Middle frontal gyrus (tissue), 1 donor: ENCODE measurements around the gene SLFN14.
"Not testable (repeated sequence)": the region's sequence is repeated elsewhere in the genome, so short reads cannot be mapped to it uniquely, and the experiment has no call there.

Experiments
- DNase-seq: peaks from one replicate; pipeline ENCODE4 v3.0.0-alpha.2; 2015; ENCODE audit warnings: low spot score; ENCODE audit errors: extremely low spot score

Gene SLFN14

DNA sequence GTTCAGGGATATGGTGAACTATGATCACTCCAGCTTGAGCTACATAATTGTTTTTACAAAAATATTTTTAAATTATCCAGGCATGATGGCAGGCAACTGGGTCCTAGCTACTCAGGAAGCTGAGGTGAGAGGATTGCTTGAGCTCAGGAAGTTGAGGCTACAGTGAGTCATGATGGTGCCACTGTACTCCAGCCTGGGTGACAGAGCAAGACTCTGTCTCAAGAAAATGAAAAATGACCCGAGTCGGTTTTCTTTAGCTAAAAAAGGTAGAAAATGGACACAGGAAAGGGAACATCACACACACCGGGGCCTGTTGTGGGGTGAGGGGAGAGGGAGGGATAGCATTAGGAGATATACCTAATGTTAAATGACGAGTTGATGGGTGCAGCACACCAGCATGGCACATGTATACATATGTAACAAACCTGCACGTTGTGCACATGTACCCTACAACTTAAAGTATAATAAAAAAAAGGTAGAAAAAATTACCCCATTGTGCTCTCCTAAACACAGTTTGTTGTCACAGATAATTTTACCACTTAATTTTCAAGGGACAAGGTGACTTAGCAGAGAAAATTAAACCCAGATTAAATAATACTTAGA is 38.9 kb downstream of the SLFN14 start:
- DNase-seq: not testable (repeated sequence)

DNA sequence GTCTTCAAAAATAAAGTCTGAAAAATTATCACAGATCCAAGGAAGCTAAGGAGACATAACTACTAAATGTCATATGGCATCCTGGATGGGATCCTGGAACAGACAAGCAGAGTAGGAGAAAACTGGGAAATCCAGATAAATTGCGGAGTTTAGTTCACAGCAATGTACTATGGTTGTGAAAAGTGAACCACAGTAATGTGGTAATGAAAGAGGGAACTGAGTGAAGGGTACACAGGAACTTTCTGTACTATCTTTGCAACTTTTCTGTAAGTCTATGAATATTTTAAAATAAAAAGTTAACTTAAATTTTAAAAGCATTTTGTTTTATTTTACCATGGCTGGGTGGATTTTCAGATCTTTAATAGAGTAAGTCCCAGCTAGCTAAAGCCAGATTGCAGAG is 39.5 kb downstream of the SLFN14 start:
- DNase-seq: no peak

- DNase-seq: no peak
Observed at GRCh38 chr17:35519906-35520442, 40.6 kb downstream of the SLFN14 start.

- DNase-seq: no peak
Observed at GRCh38 chr17:35519439-35519838, 41.2 kb downstream of the SLFN14 start.

DNA sequence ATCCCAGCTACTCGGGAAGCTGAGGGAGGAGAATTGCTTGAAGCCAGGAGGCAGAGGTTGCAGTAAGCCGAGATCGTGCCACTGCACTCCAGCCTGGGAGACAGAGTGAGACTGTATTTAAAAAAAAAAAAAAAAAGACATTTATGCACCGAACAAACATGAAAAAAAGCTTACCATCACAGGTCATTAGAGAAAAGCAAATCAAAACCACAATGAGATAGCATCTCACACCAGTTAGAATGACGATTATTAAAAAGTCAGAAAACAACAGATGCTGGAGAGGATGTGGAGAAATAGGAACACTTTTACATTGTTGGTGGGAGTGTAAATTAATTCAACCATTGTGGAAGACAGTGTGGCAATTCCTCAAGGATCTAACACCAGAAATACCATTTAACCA is 42.2 kb downstream of the SLFN14 start:
- not testable (repeated sequence) for DNase-seq

DNA sequence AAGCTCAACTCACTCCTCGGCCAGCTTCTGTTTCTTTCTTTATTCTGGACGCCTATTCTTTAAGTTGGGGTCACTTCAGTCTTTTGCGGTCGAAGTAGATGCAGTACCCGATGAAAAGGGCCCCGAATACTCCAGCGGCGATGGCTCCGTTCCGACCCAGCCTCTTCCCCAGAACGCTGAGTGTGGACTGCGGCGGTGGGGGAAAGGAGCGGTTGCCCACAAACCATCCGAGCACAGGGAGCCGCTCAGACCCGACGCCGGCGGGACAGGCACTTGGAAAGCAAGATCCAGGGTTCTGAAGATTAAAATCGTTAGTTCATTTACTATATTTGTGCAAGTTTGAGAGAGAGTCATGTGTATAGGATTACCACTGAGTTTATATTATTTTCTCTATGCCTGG is 45.6 kb downstream of the SLFN14 start:
- DNase-seq: no peak

GRCh38 chr17:35514564-35514963 is 46.1 kb downstream of the SLFN14 start:
- DNase-seq: no peak
